Vagina (tissue), 2 donors: Measurements from ENCODE around the gene DNAJC21. TPM values are rescaled to one million over a fixed set of nuclear protein-coding genes. Genes with fewer than 3 reads are reported as not detected.

Source experiments
- DNase-seq, 2 donors: peaks; one replicate each; pipeline ENCODE4 v3.0.0-alpha.2; 2017; ENCODE audit errors: extremely low spot score in 2 of 2
- H3K27ac ChIP-seq: fragments of 200-600 bp; sonication (generic); one replicate; pipeline ENCODE4 v1.5.1; 2019
- H3K27me3 ChIP-seq: fragments of 200-600 bp; sonication (generic); one replicate; pipeline ENCODE4 v1.5.1; 2019
- H3K36me3 ChIP-seq, 2 donors: fragments of 200-600 bp; sonication (generic); one replicate each; pipeline ENCODE4 v1.5.1; 2017 to 2019
- H3K4me1 ChIP-seq: fragments of 200-600 bp; sonication (generic); one replicate; pipeline ENCODE4 v1.5.1; 2019
- H3K4me3 ChIP-seq, 2 donors: fragments of 200-600 bp; sonication (generic); 1 replicate in 1 of 2; 2 replicates in 1 of 2; pipeline ENCODE4 v1.5.1; 2016 to 2019
- H3K9me3 ChIP-seq: fragments of 200-600 bp; sonication (generic); one replicate; pipeline ENCODE4 v1.5.1; 2019
- CTCF ChIP-seq, 3 experiments: fragments of 450-650 bp in 2 of 3; fragments of 200-600 bp in 1 of 3; sonication (generic) in 1 of 3; IDR thresholded peaks; one replicate each; pipeline ENCODE4 v1.5.1; 2017 to 2019; ENCODE audit warnings: antibody characterized with exemption in 3 of 3, mild to moderate bottlenecking in 2 of 3, moderate library complexity in 2 of 3
- POLR2A ChIP-seq, 2 donors: fragments of 450-650 bp; IDR thresholded peaks; one replicate each; pipeline ENCODE4 v1.6.1; 2017; ENCODE audit warnings: antibody characterized with exemption in 2 of 2, mild to moderate bottlenecking in 2 of 2, moderate library complexity in 2 of 2
- POLR2AphosphoS5 ChIP-seq, 2 donors: sonication (generic); formaldehyde crosslinking; IDR thresholded peaks; one replicate each; pipeline ENCODE4 v1.9.0; 2017; ENCODE audit warnings: antibody characterized with exemption in 2 of 2, mild to moderate bottlenecking in 2 of 2, low read depth in 1 of 2; ENCODE audit not compliant: insufficient read depth in 1 of 2
- intact Hi-C: fragments of 100-400 bp; cut with DNase I; formaldehyde crosslinking; loops from one replicate; pipeline ENCODE4 v1.15.1; 2023
- total RNA-seq: library from RNA; depleted of rRNA; stranded (reverse); fragments of >200 nt; gene quantifications from one replicate; pipeline ENCODE4 v1.2.3, GENCODE V29; 2016

The DNAJC21 gene
- 38.5 TPM for total RNA-seq

DNA sequence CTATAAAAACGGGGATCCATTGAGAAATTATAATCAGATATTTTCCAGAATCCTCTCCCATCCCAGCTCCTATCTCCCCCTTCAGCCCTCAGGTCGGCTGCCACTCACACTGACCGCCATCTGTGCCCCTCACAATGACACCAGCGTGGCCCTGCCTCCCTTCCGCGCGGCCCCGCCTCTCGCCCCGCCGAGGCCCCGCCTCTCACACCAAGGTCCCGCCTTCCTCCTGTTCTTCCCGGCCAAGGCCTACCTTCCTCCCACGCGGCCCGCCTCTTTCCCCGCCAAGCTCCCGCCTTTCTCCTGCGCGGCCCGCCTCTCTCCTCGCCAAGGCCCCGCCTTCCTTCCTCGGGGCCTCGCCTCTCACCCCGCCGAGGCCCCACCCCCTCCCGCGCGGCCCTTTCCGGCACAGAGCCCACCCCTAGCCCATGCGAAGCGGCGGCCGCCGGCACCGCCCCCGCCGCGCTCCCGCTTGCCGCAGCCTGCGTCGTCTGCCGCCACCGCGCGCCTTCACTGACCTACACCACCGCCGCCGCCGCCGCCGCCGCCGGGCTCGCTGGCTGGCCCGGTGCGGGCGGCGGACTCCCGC lies at the start of gene DNAJC21:
Gene DNAJC21 (plus strand): TSS at position 426 of the 586 bp plus-strand sequence. CDS start 261 bp downstream, outside the sequence.
- TF ChIP-seq POLR2A (IDR thresholded peaks at IDR 0.05) (peak in 1 of 2 donors; percentile 29), POLR2AphosphoS5 (IDR thresholded peaks at IDR 0.05; ENCODE audit: insufficient read depth in 1 of 2, low read depth in 1 of 2) (peak; percentile 47 to 83), CTCF (IDR thresholded peaks at IDR 0.05) (no peak)
- intact Hi-C loops, result no loop called here
- Histone ChIP-seq H3K4me3 (peak within 1 kb of the TSS; percentile 79 to 97), H3K4me1 (peaks cover 39% of the 10 kb centered on the region), H3K27me3 (no peaks in the 10 kb centered on the region), H3K36me3 (peaks cover 0 to 25% of the 10 kb centered on the region in 2 donors), H3K9me3 (no peaks in the 10 kb centered on the region), H3K27ac (peak within 1 kb of the TSS; percentile 96)
- peak; percentile 97 to 98 for DNase-seq

- intact Hi-C loops, result no loop called here
- no peak for DNase-seq
Measured at GRCh38 chr5:34881246-34881645, 48.1 kb upstream of the DNAJC21 start.

GRCh38 chr5:34886392-34887119 lies 42.8 kb upstream of the DNAJC21 start:
- Histone ChIP-seq H3K27ac (no peak overlapping the region), H3K4me3 (no peak overlapping the region), H3K4me1 (no peaks in the 10 kb centered on the region), H3K9me3 (no peaks in the 10 kb centered on the region), H3K36me3 (no peaks in the 10 kb centered on the region), H3K27me3 (no peaks in the 10 kb centered on the region)
- no peak for TF ChIP-seq CTCF (IDR thresholded peaks at IDR 0.05)
- intact Hi-C loops, result no loop called here
- DNase-seq, result no peak

More at GRCh38 chr5:34881246-34881645, 48.1 kb upstream of the DNAJC21 start:
- no peaks in the 10 kb centered on the region for H3K9me3 ChIP-seq
- H3K27ac ChIP-seq, result no peak overlapping the region
- H3K36me3 ChIP-seq, result no peaks in the 10 kb centered on the region
- H3K4me3 ChIP-seq, result no peak overlapping the region
- no peak for TF ChIP-seq CTCF (IDR thresholded peaks at IDR 0.05)
- TF ChIP-seq POLR2A (IDR thresholded peaks at IDR 0.05), result no peak
- no peak for TF ChIP-seq POLR2AphosphoS5 (IDR thresholded peaks at IDR 0.05; ENCODE audit: insufficient read depth in 1 of 2, low read depth in 1 of 2)
- no peaks in the 10 kb centered on the region for H3K4me1 ChIP-seq
- no peaks in the 10 kb centered on the region for H3K27me3 ChIP-seq

GRCh38 chr5:34889394-34889793 lies 40.0 kb upstream of the DNAJC21 start:
- intact Hi-C loops, result no loop called here
- DNase-seq, result no peak
- Histone ChIP-seq H3K9me3 (no peaks in the 10 kb centered on the region), H3K4me1 (no peaks in the 10 kb centered on the region), H3K27me3 (no peaks in the 10 kb centered on the region), H3K36me3 (no peaks in the 10 kb centered on the region), H3K4me3 (no peak overlapping the region), H3K27ac (no peak overlapping the region)
- TF ChIP-seq POLR2AphosphoS5 (IDR thresholded peaks at IDR 0.05; ENCODE audit: insufficient read depth in 1 of 2, low read depth in 1 of 2) (no peak), CTCF (IDR thresholded peaks at IDR 0.05) (no peak), POLR2A (IDR thresholded peaks at IDR 0.05) (no peak)

- H3K4me1 ChIP-seq, result no peaks in the 10 kb centered on the region
- intact Hi-C loops, result no loop called here
- H3K27me3 ChIP-seq, result no peaks in the 10 kb centered on the region
- no peak for TF ChIP-seq POLR2A (IDR thresholded peaks at IDR 0.05)
- TF ChIP-seq POLR2AphosphoS5 (IDR thresholded peaks at IDR 0.05; ENCODE audit: insufficient read depth in 1 of 2, low read depth in 1 of 2), result no peak
- TF ChIP-seq CTCF (IDR thresholded peaks at IDR 0.05), result no peak
- no peak for DNase-seq
- no peak overlapping the region for H3K27ac ChIP-seq
- no peak overlapping the region for H3K4me3 ChIP-seq
- no peaks in the 10 kb centered on the region for H3K36me3 ChIP-seq
- no peaks in the 10 kb centered on the region for H3K9me3 ChIP-seq
Measured at GRCh38 chr5:34891981-34892380, 37.4 kb upstream of the DNAJC21 start.
